T-cell (primary cell): ENCODE data around the gene THSD7A. TPM values are rescaled to one million over a fixed set of nuclear protein-coding genes. Genes with fewer than 3 reads are reported as not detected.

ENCODE experiments used
- ATAC-seq, 4 experiments: fragments of 200-7000 bp in 3 of 4; fragments of 150-1000 bp in 1 of 4; cut with Tn5 transposase; replicated peaks in 1 of 4; 1 replicate in 3 of 4; 2 replicates in 1 of 4; pipeline ENCODE4 v1.10.0; 2021; ENCODE audit warnings: moderate library complexity in 3 of 4, mild to moderate bottlenecking in 2 of 4, moderate number of reproducible peaks in 1 of 4
- CTCF ChIA-PET, 2 donors: fragments of 300-600 bp; sonication (Branson Sonifier 250); formaldehyde crosslinking; loops; one replicate each; lab custom pipeline; 2022; ENCODE audit warnings: antibody characterized with exemption in 2 of 2; lab: Charles Lee
- POLR2A ChIA-PET, 2 donors: fragments of 300-600 bp; sonication (Branson Sonifier 250); formaldehyde crosslinking; loops; one replicate each; lab custom pipeline; 2022; ENCODE audit warnings: antibody characterized with exemption in 2 of 2; lab: Charles Lee
- DNase-seq, 35 experiments: peaks; one replicate each; pipeline versions ENCODE4 v3.0.0 to v3.0.0-alpha.2; 2013 to 2023
- H3K27ac ChIP-seq: one replicate; pipeline ENCODE4 v1.5.1; 2013; ENCODE audit warnings: low read length
- H3K27me3 ChIP-seq, 2 experiments: replicated peaks in 1 of 2; 1 replicate in 1 of 2; 2 replicates in 1 of 2; pipeline versions ENCODE4 v1.6.1 to v1.7.0; 2013; ENCODE audit warnings: low read length in 1 of 2, mixed read lengths in 1 of 2; ENCODE audit not compliant: control insufficient read depth in 2 of 2, insufficient read depth in 2 of 2; ENCODE audit errors: extremely low read depth in 1 of 2
- H3K36me3 ChIP-seq, 2 donors: 1 replicate in 1 of 2; 2 replicates in 1 of 2; pipeline versions ENCODE4 v1.6.1 to v1.7.0; 2013; ENCODE audit warnings: low read length in 1 of 2; ENCODE audit not compliant: control insufficient read depth in 2 of 2, insufficient read depth in 1 of 2; ENCODE audit errors: extremely low read depth in 1 of 2
- H3K4me1 ChIP-seq, 2 experiments: 1 replicate in 1 of 2; 2 replicates in 1 of 2; pipeline versions ENCODE4 v1.6.1 to v1.7.0; 2013; ENCODE audit warnings: low read length in 2 of 2, mixed read lengths in 1 of 2; ENCODE audit not compliant: insufficient read depth in 2 of 2, control insufficient read depth in 1 of 2; ENCODE audit errors: extremely low read depth in 1 of 2
- H3K4me3 ChIP-seq, 2 donors: 1 replicate in 1 of 2; 2 replicates in 1 of 2; pipeline versions ENCODE4 v1.5.1 to v1.7.0; 2013; ENCODE audit warnings: mild to moderate bottlenecking in 2 of 2, low read length in 1 of 2, moderate library complexity in 1 of 2; ENCODE audit not compliant: control insufficient read depth in 1 of 2; ENCODE audit errors: extremely low read depth in 1 of 2
- H3K9me3 ChIP-seq: 2 replicates; pipeline ENCODE4 v1.7.0; 2013
- H3K27ac Mint-ChIP-seq, 2 donors: one replicate each; pipeline ENCODE4 v1.8.0; 2020 to 2021; ENCODE audit warnings: mild to moderate bottlenecking in 2 of 2, mixed read lengths in 2 of 2
- H3K27me3 Mint-ChIP-seq, 2 donors: one replicate each; pipeline ENCODE4 v1.8.0; 2021 to 2022; ENCODE audit warnings: mixed read lengths in 2 of 2
- H3K36me3 Mint-ChIP-seq: one replicate; pipeline ENCODE4 v1.8.0; 2021; ENCODE audit warnings: mixed read lengths
- H3K4me1 Mint-ChIP-seq, 3 donors: one replicate each; pipeline ENCODE4 v1.8.0; 2020 to 2022; ENCODE audit warnings: mixed read lengths in 3 of 3, mild to moderate bottlenecking in 1 of 3
- H3K4me3 Mint-ChIP-seq, 3 donors: one replicate each; pipeline ENCODE4 v1.8.0; 2020 to 2022; ENCODE audit warnings: mild to moderate bottlenecking in 3 of 3, mixed read lengths in 3 of 3, moderate library complexity in 3 of 3
- H3K9me3 Mint-ChIP-seq, 3 donors: one replicate each; pipeline ENCODE4 v1.8.0; 2020 to 2022; ENCODE audit warnings: mixed read lengths in 3 of 3
- WGBS: methylation state at CpG from one replicate; pipeline ENCODE4 v1.1.5; 2013; ENCODE audit warnings: missing lambda C conversion rate; ENCODE audit not compliant: insufficient coverage; 5-methylcytosine and 5-hydroxymethylcytosine counted together
- total RNA-seq, 35 experiments: library from RNA in 6 of 35; stranded (reverse) in 6 of 35; fragments of 120-200 nt in 1 of 35; gene quantifications; one replicate each; pipeline versions ENCODE4 v1.2.1 to v1.2.4 and lab custom pipeline; 2013 to 2026

Gene THSD7A
- total RNA-seq, 5 donors from 2014 or later (not counting 1 experiment from before 2014, with no cell fraction given): 0.08 to 0.33 TPM; not detected in 3

GRCh38 chr7:11412036-11412435, 420.0 kb downstream of the THSD7A start:
- no peaks in the 10 kb centered on the region for H3K4me1 Mint-ChIP-seq

DNA sequence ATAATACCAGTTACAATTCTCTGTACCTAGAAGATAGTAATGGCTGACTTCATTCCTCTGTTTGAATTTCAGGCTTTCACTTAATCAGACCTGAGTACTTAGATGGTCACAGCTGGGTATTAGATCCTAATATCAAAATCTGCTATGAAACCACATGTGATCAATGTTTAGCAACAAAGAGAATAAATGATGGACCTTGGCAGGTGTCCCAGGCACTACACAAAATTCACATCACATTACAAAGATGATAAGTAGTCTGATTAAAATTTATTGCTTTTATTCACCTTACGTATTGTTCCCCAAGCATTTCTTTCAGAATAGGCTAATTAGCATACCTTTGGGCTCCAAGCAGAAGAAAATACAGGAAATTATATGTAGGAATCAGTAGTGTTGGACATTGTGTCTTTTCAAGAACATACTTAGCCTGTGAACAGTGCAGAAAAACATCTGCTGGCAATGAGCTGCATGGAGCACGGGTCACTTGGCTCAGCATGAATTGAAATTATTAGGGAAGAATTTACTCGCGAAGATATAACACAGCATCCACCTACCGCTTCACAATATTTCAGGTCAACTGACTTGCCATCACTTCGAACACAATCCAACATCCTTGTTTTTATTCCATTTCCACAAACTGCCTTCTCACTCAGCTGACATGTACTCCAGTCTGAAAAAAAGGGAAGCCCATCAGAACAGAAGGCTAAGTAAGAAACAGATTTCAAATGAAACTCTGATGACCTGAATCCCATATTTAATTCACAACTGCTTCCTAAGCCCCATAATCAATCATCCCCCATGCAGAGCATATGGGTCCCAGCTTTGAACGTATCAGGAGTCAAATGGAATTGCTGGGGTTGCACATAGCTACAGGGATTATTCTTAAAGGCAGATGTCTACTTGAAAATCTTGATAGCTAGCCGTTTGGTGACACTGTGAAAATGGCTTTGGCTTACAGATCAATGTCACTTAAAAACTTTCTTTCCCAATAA, 421.0 kb downstream of the THSD7A start:
- POLR2A ChIA-PET: no interaction called here
- ATAC-seq: no peak
- WGBS: 90% methylated on average over 2 of the region's 8 CpGs

More at GRCh38 chr7:11412036-11412435, 420.0 kb downstream of the THSD7A start:
- H3K27ac Mint-ChIP-seq: no peak overlapping the region
- no peaks in the 10 kb centered on the region for H3K36me3 ChIP-seq
- H3K27me3 Mint-ChIP-seq: no peaks in the 10 kb centered on the region
- ChIA-PET CTCF (no interaction called here), POLR2A (interaction anchor here in 1 of 2 donors (0.7 kb wide), 1 partner anchor 1726 kb away, joined by 3 read pairs; no protein-coding TSS in a partner anchor)
- ATAC-seq: no peak
- H3K27ac ChIP-seq: no peak overlapping the region
- no peaks in the 10 kb centered on the region for H3K4me1 ChIP-seq
- no peaks in the 10 kb centered on the region for H3K27me3 ChIP-seq
- no peak overlapping the region for H3K4me3 Mint-ChIP-seq
- H3K4me3 ChIP-seq: no peak overlapping the region
- H3K36me3 Mint-ChIP-seq: no peaks in the 10 kb centered on the region
- H3K9me3 Mint-ChIP-seq: peaks cover 5 to 8% (median 6%) of the 10 kb centered on the region in 3 donors
- no peak for DNase-seq
- no CpG with 5 or more reads among the region's 2 CpGs for WGBS
- no peaks in the 10 kb centered on the region for H3K9me3 ChIP-seq

DNA sequence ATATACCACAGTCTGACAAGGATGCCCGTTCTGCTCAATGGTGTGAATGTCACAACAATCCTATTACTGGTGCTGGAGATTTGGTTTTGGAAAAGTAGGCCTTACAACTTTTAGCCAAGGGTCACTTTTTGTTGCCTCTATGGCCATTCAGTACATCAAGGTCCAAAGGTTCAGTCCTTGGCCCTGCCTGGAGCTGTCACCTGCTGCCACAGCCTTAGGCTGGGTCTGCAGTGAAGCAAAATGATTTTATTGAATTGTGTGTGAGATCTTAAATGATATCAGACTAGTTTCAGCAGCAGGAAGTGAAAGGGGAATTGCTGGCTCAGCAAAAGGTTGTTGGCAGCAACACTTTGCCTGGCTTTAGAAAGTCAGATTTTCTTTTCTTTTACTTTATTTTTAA, 427.6 kb downstream of the THSD7A start:
- Histone ChIP-seq H3K4me3 (no peak overlapping the region), H3K27ac (no peak overlapping the region), H3K36me3 (no peaks in the 10 kb centered on the region), H3K27me3 (no peaks in the 10 kb centered on the region), H3K4me1 (no peaks in the 10 kb centered on the region), H3K9me3 (no peaks in the 10 kb centered on the region)
- POLR2A ChIA-PET: no interaction called here
- no peaks in the 10 kb centered on the region for H3K36me3 Mint-ChIP-seq
- 50% methylated on average over 1 of the region's 1 CpG for WGBS
- H3K4me3 Mint-ChIP-seq: no peak overlapping the region
- DNase-seq (no peak), ATAC-seq (no peak)
- H3K4me1 Mint-ChIP-seq: no peaks in the 10 kb centered on the region
- no peak overlapping the region for H3K27ac Mint-ChIP-seq
- CTCF ChIA-PET: no interaction called here
- no peaks in the 10 kb centered on the region for H3K27me3 Mint-ChIP-seq
- H3K9me3 Mint-ChIP-seq: peaks cover 0 to 3% (median 3%) of the 10 kb centered on the region in 3 donors

More for the DNA sequence above, 421.0 kb downstream of the THSD7A start:
- H3K4me3 ChIP-seq: no peak overlapping the region
- no peak for DNase-seq
- no peaks in the 10 kb centered on the region for H3K36me3 Mint-ChIP-seq
- H3K27ac ChIP-seq: no peak overlapping the region
- no peaks in the 10 kb centered on the region for H3K9me3 ChIP-seq
- H3K4me3 Mint-ChIP-seq: no peak overlapping the region
- peaks cover 5 to 8% (median 6%) of the 10 kb centered on the region in 3 donors for H3K9me3 Mint-ChIP-seq
- CTCF ChIA-PET: interaction anchor here in 1 of 2 donors (0.5 kb wide), 1 partner anchor 12 kb away, joined by 4 read pairs; no protein-coding TSS in a partner anchor
- no peaks in the 10 kb centered on the region for H3K27me3 ChIP-seq
- no peaks in the 10 kb centered on the region for H3K4me1 ChIP-seq
- H3K36me3 ChIP-seq: no peaks in the 10 kb centered on the region
- no peaks in the 10 kb centered on the region for H3K27me3 Mint-ChIP-seq
- no peak overlapping the region for H3K27ac Mint-ChIP-seq
- no peaks in the 10 kb centered on the region for H3K4me1 Mint-ChIP-seq

- no peak overlapping the region for H3K27ac Mint-ChIP-seq
- ChIA-PET POLR2A (no interaction called here), CTCF (no interaction called here)
- no peaks in the 10 kb centered on the region for H3K36me3 Mint-ChIP-seq
- ATAC-seq (no peak), DNase-seq (no peak)
- peaks cover 0 to 3% (median 3%) of the 10 kb centered on the region in 3 donors for H3K9me3 Mint-ChIP-seq
- H3K4me1 ChIP-seq: no peaks in the 10 kb centered on the region
- H3K9me3 ChIP-seq: no peaks in the 10 kb centered on the region
- no peaks in the 10 kb centered on the region for H3K27me3 ChIP-seq
- H3K36me3 ChIP-seq: no peaks in the 10 kb centered on the region
- no peaks in the 10 kb centered on the region for H3K27me3 Mint-ChIP-seq
- H3K27ac ChIP-seq: no peak overlapping the region
- WGBS: no CpG with 5 or more reads among the region's 1 CpG
- H3K4me3 Mint-ChIP-seq: no peak overlapping the region
- no peak overlapping the region for H3K4me3 ChIP-seq
- no peaks in the 10 kb centered on the region for H3K4me1 Mint-ChIP-seq
Observed at GRCh38 chr7:11403781-11404180, 428.2 kb downstream of the THSD7A start.

DNA sequence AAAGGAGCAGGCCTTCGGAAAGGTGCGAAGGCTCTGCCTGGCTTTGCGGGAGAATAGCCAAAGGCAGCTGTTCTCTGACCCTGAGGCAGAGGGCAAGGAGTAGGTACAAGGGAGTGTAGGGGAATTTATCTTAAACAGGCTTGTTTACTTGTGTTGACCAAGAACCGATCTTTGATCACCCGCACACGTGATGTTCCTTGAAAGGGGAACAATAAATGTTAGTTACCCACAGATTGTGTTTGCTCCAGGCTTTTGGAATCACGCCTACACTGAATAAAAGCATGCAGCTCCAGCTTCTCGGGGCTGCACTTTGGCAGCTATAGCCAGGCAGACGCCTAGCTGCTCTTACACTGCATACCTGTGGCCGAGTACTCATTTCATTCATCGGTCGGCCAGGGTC, 437.6 kb downstream of the THSD7A start:
- Mint-ChIP-seq H3K27ac (no peak overlapping the region), H3K27me3 (peaks cover 0 to 7% of the 10 kb centered on the region in 2 donors), H3K9me3 (peaks cover 0 to 11% (median 5%) of the 10 kb centered on the region in 3 donors), H3K4me3 (no peak overlapping the region), H3K36me3 (no peaks in the 10 kb centered on the region), H3K4me1 (no peaks in the 10 kb centered on the region)
- no peak for ATAC-seq
- no peak overlapping the region for H3K27ac ChIP-seq
- no peaks in the 10 kb centered on the region for H3K9me3 ChIP-seq
- peaks cover 0 to 6% of the 10 kb centered on the region in 2 experiments for H3K27me3 ChIP-seq
- H3K4me3 ChIP-seq: no peak overlapping the region
- CTCF ChIA-PET: interaction anchor here in 1 of 2 donors (0.5 kb wide), 1 partner anchor 1626 kb away, joined by 6 read pairs; no protein-coding TSS in a partner anchor
- POLR2A ChIA-PET: no interaction called here
- H3K36me3 ChIP-seq: no peaks in the 10 kb centered on the region
- WGBS: 78% methylated on average over 12 of the region's 12 CpGs
- no peak for DNase-seq
- H3K4me1 ChIP-seq: no peaks in the 10 kb centered on the region

DNA sequence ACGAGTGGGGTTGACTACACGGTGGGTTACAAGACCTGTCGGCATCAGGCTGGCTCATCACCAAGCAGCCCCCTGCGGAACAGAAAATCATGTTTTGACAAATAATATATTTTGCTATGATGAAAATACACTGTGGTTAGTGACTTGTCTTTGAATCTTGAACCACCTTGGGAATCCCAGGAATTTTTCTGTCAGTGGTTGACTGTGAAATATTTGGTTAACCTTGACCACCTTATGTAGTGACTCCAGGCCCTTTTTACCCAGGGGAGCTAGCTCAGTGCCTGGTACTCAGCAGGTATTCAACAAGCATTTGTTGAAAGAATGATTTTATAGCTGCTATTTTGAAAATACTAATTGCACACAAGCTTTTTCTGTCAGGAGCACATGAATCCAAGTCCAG, 452.4 kb downstream of the THSD7A start:
- no peaks in the 10 kb centered on the region for H3K27me3 ChIP-seq
- no peaks in the 10 kb centered on the region for H3K36me3 Mint-ChIP-seq
- no peaks in the 10 kb centered on the region for H3K4me1 ChIP-seq
- no peak overlapping the region for H3K27ac ChIP-seq
- 91% methylated on average over 4 of the region's 4 CpGs for WGBS
- H3K4me3 ChIP-seq: no peak overlapping the region
- ChIA-PET POLR2A (no interaction called here), CTCF (interaction anchor here in 1 of 2 donors (0.5 kb wide), 1 partner anchor 1154 kb away, joined by 3 read pairs; no protein-coding TSS in a partner anchor)
- no peaks in the 10 kb centered on the region for H3K27me3 Mint-ChIP-seq
- no peaks in the 10 kb centered on the region for H3K4me1 Mint-ChIP-seq
- no peak overlapping the region for H3K4me3 Mint-ChIP-seq
- H3K27ac Mint-ChIP-seq: no peak overlapping the region
- H3K36me3 ChIP-seq: no peaks in the 10 kb centered on the region
- DNase-seq (no peak), ATAC-seq (no peak)
- H3K9me3 ChIP-seq: no peaks in the 10 kb centered on the region
- no peaks in the 10 kb centered on the region for H3K9me3 Mint-ChIP-seq
